ENCODE measurements around the gene GNL3L.
"Not testable (repeated sequence)": the region's sequence is repeated elsewhere in the genome, so short reads cannot be mapped to it uniquely, and the experiment has no call there.

GNL3L gene, protein sequence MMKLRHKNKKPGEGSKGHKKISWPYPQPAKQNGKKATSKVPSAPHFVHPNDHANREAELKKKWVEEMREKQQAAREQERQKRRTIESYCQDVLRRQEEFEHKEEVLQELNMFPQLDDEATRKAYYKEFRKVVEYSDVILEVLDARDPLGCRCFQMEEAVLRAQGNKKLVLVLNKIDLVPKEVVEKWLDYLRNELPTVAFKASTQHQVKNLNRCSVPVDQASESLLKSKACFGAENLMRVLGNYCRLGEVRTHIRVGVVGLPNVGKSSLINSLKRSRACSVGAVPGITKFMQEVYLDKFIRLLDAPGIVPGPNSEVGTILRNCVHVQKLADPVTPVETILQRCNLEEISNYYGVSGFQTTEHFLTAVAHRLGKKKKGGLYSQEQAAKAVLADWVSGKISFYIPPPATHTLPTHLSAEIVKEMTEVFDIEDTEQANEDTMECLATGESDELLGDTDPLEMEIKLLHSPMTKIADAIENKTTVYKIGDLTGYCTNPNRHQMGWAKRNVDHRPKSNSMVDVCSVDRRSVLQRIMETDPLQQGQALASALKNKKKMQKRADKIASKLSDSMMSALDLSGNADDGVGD

DNA sequence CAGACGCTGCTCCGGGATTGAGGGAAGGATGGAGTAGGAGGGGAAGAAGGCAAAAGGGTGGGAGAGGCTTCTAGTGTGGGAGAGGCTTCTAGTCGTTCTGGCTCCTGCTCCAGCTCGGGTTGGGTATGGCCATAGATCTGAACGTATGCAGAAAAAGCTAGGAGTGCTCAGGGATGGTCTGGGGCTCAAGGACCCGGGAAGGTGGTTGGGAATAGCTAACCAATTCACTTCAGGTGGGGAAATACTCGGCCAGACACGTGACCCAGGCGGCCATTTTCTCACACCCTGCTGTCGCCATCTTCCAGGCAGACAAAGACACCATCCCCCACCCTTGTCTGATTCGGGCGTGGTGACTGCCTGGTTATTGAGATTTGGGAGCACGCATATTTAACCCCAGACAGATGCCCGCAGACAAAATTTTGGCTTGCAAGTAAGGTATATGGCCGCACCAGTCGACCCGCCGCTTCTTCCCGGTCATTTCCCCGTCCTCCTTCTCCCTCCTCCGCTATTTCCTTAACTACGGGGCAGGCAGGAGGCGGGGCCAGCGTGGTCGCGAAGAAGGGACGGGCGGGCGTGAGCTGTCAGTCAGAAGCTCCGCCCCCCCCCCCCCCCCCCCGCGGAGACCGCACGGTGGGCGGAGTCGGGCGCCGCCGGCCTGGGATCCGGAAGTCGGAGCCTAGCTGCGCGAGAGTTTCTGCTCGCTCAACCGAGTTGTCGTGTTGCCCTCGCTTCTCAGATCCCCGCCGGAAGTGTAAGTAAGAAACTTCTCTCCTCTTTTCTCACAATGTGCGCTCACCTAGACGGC, at the start of gene GNL3L:
Gene GNL3L, plus strand, starts transcription at position 668 of the 805 bp plus-strand sequence. CDS start 2,348 bp downstream, outside the sequence.
- peak; percentile 86 for DNase-seq (ENCODE audit: low spot score)

- no peak for DNase-seq (ENCODE audit: low spot score)
Observed at GRCh38 chrX:54482839-54483593, 47.0 kb upstream of the GNL3L start.

DNA sequence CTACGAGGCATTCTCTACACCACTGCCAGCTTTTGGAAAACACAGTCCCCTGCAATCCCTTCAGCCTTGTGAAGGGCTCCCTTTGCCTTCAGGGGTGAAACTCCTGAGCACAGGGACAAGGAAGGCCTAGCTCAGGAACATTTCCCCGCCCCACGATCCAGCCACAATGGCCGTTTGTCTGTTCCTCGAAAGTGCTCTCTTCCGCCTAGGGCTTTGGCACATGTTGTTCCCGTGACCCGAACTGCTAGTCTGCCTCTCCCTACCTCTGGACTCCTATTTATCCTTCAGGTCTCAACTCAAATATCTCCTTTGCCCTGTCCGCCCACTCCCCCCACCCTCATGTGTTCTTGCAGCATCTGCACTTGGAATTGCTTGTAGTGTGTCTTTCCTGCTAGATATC, 46.1 kb upstream of the GNL3L start:
- no peak for DNase-seq (ENCODE audit: low spot score)

DNA sequence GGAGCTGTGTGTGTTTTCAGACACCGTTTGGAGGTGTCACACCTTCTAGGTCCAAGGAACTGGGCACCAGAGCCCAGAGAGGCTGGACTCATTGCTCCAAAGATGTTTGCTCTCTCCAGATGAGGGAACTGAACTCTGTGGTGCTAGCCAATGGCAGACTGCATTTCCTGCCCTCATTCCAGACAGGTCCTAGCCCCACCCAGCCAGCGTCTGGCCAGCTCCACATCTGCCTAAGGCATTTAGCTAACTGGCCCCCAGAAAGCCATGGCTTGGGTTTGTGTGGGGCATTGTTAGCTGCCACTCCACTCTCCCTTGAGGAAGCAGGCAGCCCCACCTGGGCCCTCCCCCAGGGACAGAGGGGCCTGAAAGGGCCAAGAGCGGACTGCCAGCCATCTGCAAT, 45.4 kb upstream of the GNL3L start:
- DNase-seq (ENCODE audit: low spot score) = no peak

DNA sequence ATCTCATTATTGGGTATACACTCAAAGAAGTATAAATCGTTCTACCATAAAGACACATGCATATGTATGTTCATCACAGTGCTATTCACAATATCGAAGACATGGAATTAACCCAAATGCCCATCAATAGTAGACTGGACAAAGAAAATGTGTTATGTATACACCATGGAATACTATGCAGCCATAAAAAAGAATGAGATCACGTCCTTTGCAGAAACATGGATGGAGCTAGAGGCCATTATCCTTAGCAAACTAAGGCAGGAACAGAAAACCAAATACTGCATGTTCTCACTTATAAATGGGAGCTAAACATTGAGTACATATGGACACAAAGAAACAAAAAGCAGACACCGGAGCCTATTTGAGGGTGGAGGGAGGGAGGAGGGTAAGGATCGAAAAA, 40.2 kb upstream of the GNL3L start:
- DNase-seq (ENCODE audit: low spot score) = not testable (repeated sequence)

GRCh38 chrX:54492340-54492739, 37.7 kb upstream of the GNL3L start:
- DNase-seq (ENCODE audit: low spot score) = no peak

- no peak for DNase-seq (ENCODE audit: low spot score)
Observed at GRCh38 chrX:54494166-54494988, 35.6 kb upstream of the GNL3L start.

GRCh38 chrX:54494989-54495813, 34.8 kb upstream of the GNL3L start:
- DNase-seq (ENCODE audit: low spot score) = no peak

- peak; percentile 2 for DNase-seq (ENCODE audit: low spot score)
Observed at GRCh38 chrX:54495814-54496516, 34.1 kb upstream of the GNL3L start, which contains the start of gene FGD1. TSS of gene FGD1 (minus strand) at chrX:54496234. CDS start at chrX:54495432, 802 bp downstream.

- DNase-seq (ENCODE audit: low spot score) = no peak
Observed at GRCh38 chrX:54496517-54496852, 33.5 kb upstream of the GNL3L start.

GRCh38 chrX:54496936-54497335, 33.1 kb upstream of the GNL3L start:
- no peak for DNase-seq (ENCODE audit: low spot score)

DNA sequence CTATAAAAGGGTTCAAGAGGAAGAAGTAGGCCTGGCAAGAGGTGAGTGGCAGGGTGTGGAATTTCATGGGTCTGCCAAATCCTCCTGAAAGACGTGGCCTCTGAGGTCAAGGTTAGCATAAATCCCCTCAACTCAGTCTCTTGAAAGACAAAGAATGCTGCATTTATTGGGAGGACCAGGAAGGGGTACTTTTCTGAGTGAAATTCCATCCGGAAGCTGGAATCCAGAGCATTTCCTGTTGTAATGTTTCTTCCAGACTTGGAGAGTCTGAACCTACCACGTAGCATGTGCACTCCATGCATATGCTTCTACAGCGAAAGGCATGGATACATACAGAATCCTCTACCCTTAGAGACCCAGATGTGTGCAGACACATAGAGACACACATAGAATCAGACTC, 20.6 kb upstream of the GNL3L start:
- DNase-seq (ENCODE audit: low spot score) = no peak

DNA sequence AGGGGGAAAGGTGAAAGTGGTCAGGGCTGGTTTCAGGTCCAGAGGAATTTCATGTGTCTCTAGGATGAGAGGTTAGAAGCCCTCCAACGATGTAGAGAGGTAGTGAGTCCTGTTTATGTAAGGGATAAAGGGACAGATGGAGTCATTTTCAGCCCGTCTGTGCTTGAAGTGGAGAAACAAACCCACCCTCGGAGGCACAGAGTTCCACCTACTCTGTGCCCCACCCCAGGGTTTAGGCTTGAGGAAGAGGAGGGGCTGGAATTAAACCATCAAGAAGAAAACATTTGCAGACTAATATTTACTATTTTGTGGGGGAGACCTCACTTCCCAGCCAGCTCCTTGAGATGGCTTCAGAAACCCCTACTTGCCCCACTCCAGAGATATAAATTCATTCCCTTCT, 868 bp upstream of the GNL3L start:
- DNase-seq (ENCODE audit: low spot score) = no peak

- DNase-seq (ENCODE audit: low spot score) = peak; percentile 6
Observed at GRCh38 chrX:54530357-54530900, 410 bp downstream of the GNL3L start.

DNA sequence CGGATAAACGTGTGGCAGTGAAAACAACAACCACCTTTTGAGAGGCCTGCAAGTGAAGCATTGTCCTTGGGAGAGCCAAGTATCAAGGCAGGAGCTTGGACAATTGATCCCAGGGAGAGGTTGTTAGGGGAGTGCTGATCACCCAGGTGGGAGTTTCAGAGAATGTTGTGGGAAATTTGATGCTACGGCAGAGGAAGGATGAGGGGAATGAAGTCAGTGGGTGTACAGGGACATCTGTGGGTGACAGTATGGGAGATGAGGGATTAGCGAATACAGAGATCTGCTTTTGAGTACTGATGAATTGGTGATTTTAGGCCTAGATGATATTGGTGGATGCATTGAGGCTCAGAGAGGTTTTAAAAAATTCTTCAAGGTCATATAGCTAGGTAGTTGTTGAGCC, 4.3 kb downstream of the GNL3L start:
- no peak for DNase-seq (ENCODE audit: low spot score)

GRCh38 chrX:54540289-54540688, 10.3 kb downstream of the GNL3L start:
- DNase-seq (ENCODE audit: low spot score) = no peak

DNA sequence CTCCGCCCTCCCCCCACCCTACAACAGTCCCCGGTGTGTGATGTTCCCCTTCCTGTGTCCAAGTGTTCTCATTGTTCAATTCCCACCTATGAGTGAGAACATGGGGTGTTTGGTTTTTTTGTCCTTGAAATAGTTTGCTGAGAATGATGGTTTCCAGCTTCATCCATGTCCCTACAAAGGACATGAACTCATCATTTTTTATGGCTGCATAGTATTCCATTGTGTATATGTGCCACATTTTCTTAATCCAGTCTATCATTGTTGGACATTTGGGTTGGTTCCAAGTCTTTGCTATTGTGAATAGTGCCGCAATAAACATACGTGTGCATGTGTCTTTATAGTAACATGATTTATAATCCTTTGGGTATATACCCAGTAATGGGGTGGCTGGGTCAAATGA, 12.2 kb downstream of the GNL3L start:
- not testable (repeated sequence) for DNase-seq (ENCODE audit: low spot score)

DNA sequence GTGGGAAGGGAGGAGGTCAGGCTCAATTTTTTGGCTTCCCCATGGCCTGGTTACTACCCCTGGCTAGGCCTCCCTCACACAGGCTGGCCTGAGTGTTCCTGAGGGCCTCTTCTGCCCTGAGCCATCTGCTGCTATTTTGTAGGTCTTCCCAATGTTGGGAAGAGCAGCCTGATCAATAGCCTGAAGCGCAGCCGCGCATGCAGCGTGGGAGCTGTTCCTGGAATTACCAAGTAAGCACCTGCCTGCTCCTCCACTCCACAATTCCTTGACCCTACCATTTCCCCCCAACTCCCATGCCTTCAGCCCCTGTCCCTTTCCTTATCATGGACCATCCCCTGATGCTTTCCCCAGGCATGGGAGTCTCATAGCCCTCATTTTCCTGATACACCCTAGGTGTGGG, 20.8 kb downstream of the GNL3L start:
- no peak for DNase-seq (ENCODE audit: low spot score)

GRCh38 chrX:54551801-54552200, 21.8 kb downstream of the GNL3L start:
- DNase-seq (ENCODE audit: low spot score) = no peak

Data from hematopoietic multipotent progenitor cell treated with erythropoietin and hydrocortisone succinate and interleukin-3 and kit ligand, for 15 days (in vitro differentiated cells).